Measurements from ENCODE around the gene CDCA8. TPM values are rescaled to one million over a fixed set of nuclear protein-coding genes. Genes with fewer than 3 reads are reported as not detected.

The CDCA8 gene
- total and polyA plus RNA-seq, 2 of the 13 experiments (the other 11 are each of a cell fraction or from before 2014, with no cell fraction given) = 24.1 to 38.6 TPM

GRCh38 chr1:37692834-37693175 lies 489 bp downstream of the CDCA8 start:
- FAIRE-seq (no peak), ATAC-seq (no peak), DNase-seq (ENCODE audit: low spot score) (no peak)
- Histone ChIP-seq H3K9me3 (ENCODE audit: low read length) (no peaks in the 10 kb centered on the region), H3K4me1 (ENCODE audit: insufficient read depth, low read length) (peaks cover 22% of the 10 kb centered on the region), H3K4me3 (replicated peaks in 1 of 3; ENCODE audit: insufficient read depth in 1 of 3, low read depth in 2 of 3, low read length in 3 of 3) (peak overlapping the region; percentile 70 to 99 (median 94)), H3K9ac (ENCODE audit: insufficient read depth, low read depth, low read length) (peak overlapping the region; percentile 80), H3K79me2 (ENCODE audit: insufficient read depth, low read length) (peaks cover 30% of the 10 kb centered on the region), H3K36me3 (replicated peaks in 1 of 2; ENCODE audit: control insufficient read depth in 1 of 2, insufficient read depth in 2 of 2, low read length in 2 of 2) (peaks cover 0 to 27% of the 10 kb centered on the region in 2 experiments; a peak in 4 of 5 replicates), H3K4me2 (ENCODE audit: low read depth, low read length) (peak overlapping the region; percentile 85), H2AFZ (ENCODE audit: low read length) (no peak overlapping the region), H4K20me1 (ENCODE audit: insufficient read depth, low read length) (no peaks in the 10 kb centered on the region), H3K27ac (ENCODE audit: extremely low read length, insufficient read depth, low read length) (peak overlapping the region; percentile 73), H3K27me3 (ENCODE audit: control insufficient read depth in 1 of 2, insufficient read depth in 2 of 2, low read length in 2 of 2) (no peaks in the 10 kb centered on the region; a peak in 1 of 5 replicates)
- in situ Hi-C loops (cut with HindIII; ENCODE audit: extremely low pct_ligation_motif_present, low pct_unique_long_range_greater_than_20kb) = no loop called here
- WGBS (ENCODE audit: low lambda C conversion rate) = 0% methylated on average over 2 of the region's 16 CpGs
- BruUV-seq (replicated peaks) = TSS peak; percentile 83
- intact Hi-C loops (cut with micrococcal nuclease; ENCODE audit: unreplicated experiment) = loop anchor here (1.0 to 10.0 kb wide), 2 partner anchors 114 to 218 kb away; partner anchors contain the start of genes C1orf122 and ZC3H12A
- TF ChIP-seq XBP1 (CRISPR knock-in tag; IDR thresholded peaks at IDR 0.05) (no peak), ZNF678 (CRISPR knock-in tag; IDR thresholded peaks at IDR 0.05) (0 out of 2 replicates have a peak, but pooled peaks have one; percentile 49), ZNF543 (CRISPR knock-in tag; IDR thresholded peaks at IDR 0.05) (0 out of 2 replicates have a peak, but pooled peaks have one; percentile 7), ELF4 (CRISPR knock-in tag; IDR thresholded peaks at IDR 0.05; ENCODE audit: borderline replicate concordance) (no peak), ZNF660 (CRISPR knock-in tag; IDR thresholded peaks at IDR 0.05; ENCODE audit: borderline replicate concordance, low read depth) (0 out of 2 replicates have a peak, but pooled peaks have one; percentile 22)
- CTCF ChIA-PET (ENCODE audit: low intra/inter-chr PET ratio, low total read pairs) = no interaction called here
- POLR2A ChIA-PET = interaction anchor here (1.5 kb wide), 1 partner anchor 167 kb away, joined by 6 read pairs; the partner anchor contains the start of gene MTF1

- Histone ChIP-seq H3K27ac (ENCODE audit: extremely low read length, insufficient read depth, low read length) (no peak overlapping the region), H3K4me3 (replicated peaks in 1 of 3; ENCODE audit: insufficient read depth in 1 of 3, low read depth in 2 of 3, low read length in 3 of 3) (no peak overlapping the region), H3K79me2 (ENCODE audit: insufficient read depth, low read length) (peaks cover 11% of the 10 kb centered on the region), H3K9me3 (ENCODE audit: low read length) (no peaks in the 10 kb centered on the region), H3K4me2 (ENCODE audit: low read depth, low read length) (no peak overlapping the region), H3K36me3 (replicated peaks in 1 of 2; ENCODE audit: control insufficient read depth in 1 of 2, insufficient read depth in 2 of 2, low read length in 2 of 2) (peaks cover 13 to 62% of the 10 kb centered on the region in 2 experiments), H3K27me3 (ENCODE audit: control insufficient read depth in 1 of 2, insufficient read depth in 2 of 2, low read length in 2 of 2) (no peaks in the 10 kb centered on the region; a peak in 1 of 5 replicates), H4K20me1 (ENCODE audit: insufficient read depth, low read length) (no peaks in the 10 kb centered on the region), H3K9ac (ENCODE audit: insufficient read depth, low read depth, low read length) (no peak overlapping the region), H3K4me1 (ENCODE audit: insufficient read depth, low read length) (peaks cover 10% of the 10 kb centered on the region; the same call in 1 of the 2 replicates), H2AFZ (ENCODE audit: low read length) (no peak overlapping the region)
- FAIRE-seq (no peak), DNase-seq (ENCODE audit: low spot score) (no peak), ATAC-seq (no peak)
- no TSS peak for BruUV-seq (replicated peaks)
- WGBS (ENCODE audit: low lambda C conversion rate) = 98% methylated on average over 2 of the region's 2 CpGs
- ChIA-PET POLR2A (no interaction called here), CTCF (ENCODE audit: low intra/inter-chr PET ratio, low total read pairs) (no interaction called here)
- intact Hi-C loops (cut with micrococcal nuclease; ENCODE audit: unreplicated experiment) (loop anchor here (10.0 kb wide), 1 partner anchor 222 kb away; the partner anchor contains the start of gene ZC3H12A), in situ Hi-C loops (cut with HindIII; ENCODE audit: extremely low pct_ligation_motif_present, low pct_unique_long_range_greater_than_20kb) (no loop called here)
- TF ChIP-seq MYPOP (CRISPR knock-in tag; IDR thresholded peaks at IDR 0.05) (no peak), ZNF720 (CRISPR knock-in tag; IDR thresholded peaks at IDR 0.05) (no peak), PAF1 (CRISPR knock-in tag; IDR thresholded peaks at IDR 0.05) (no peak), ZNF598 (CRISPR knock-in tag; IDR thresholded peaks at IDR 0.05; ENCODE audit: borderline replicate concordance) (no peak), SAFB2 (CRISPR knock-in tag; IDR thresholded peaks at IDR 0.05; ENCODE audit: borderline replicate concordance, low read depth) (no peak), KAT8 (CRISPR knock-in tag; IDR thresholded peaks at IDR 0.05) (no peak)
Observed at GRCh38 chr1:37697090-37697489, 4.8 kb downstream of the CDCA8 start.

Data from HepG2 (cell line).